ENCODE measurements around the gene RIPOR3.

The RIPOR3 gene

DNA sequence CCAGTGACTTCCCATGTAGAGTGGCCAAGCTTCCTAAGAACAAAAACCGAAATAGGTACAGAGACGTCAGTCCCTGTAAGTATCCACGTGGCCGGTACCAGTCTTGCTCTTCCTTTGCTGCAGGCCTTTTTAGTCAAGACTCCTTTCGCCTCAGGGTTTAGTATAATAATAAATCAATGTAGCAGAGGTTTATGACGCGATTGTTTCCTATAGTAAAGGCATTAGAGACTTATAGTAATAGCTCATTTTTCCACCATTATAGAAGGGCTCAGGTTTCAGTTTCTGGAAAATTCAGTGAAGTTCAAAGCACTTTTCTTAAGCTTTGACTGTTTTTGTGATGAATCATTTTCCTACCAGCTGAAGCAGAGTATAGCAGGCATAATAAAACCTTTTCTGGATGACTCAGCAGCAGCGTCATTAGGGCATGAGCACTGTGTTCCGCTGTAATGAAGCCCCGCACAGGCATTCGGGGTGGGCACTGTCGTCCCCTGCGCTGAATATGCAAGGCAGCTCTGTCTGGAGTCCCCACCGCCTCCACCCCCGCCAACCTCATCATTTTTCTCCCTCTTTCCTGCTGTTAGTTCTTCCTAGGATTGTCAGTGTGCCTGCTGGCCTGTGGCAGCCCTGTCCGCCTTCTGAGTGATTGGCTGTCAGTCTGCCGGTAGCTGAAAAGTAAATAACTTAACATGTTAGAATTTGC is 129.8 kb downstream of the RIPOR3 start:
- no peaks in the 10 kb centered on the region for H3K27me3 Mint-ChIP-seq
- H3K4me3 Mint-ChIP-seq = peak overlapping the region; percentile 75
- H3K36me3 Mint-ChIP-seq (ENCODE audit: low read depth) = peaks cover 60% of the 10 kb centered on the region
- ATAC-seq (peak; percentile 96), DNase-seq (peak; percentile 74)
- peaks cover 83% of the 10 kb centered on the region for H3K4me1 Mint-ChIP-seq
- H3K27ac Mint-ChIP-seq = peak overlapping the region; percentile 98
- H3K9me3 Mint-ChIP-seq = no peaks in the 10 kb centered on the region

DNA sequence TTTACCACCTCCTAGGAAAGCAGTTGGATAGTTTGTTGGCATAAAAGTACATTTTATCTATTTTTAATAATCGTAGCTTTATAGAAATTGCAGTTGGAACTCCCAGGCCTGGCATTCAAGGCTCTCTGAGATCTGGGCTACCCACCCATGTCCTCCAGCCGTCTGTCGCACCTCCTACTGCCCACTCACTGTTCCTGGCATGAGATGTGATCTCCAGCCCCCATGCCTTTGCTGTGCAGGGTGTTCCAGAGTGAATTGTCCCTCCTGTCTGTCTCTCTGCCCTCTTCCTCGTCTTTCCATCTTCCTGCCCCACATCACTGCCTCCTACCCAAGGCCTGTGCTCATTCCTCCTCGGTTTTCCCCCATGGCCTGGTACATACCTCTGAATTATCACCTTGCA is 130.5 kb downstream of the RIPOR3 start:
- ATAC-seq (no peak), DNase-seq (no peak)
- peak overlapping the region; percentile 75 for H3K4me3 Mint-ChIP-seq
- peaks cover 63% of the 10 kb centered on the region for H3K36me3 Mint-ChIP-seq (ENCODE audit: low read depth)
- H3K27me3 Mint-ChIP-seq = no peaks in the 10 kb centered on the region
- H3K9me3 Mint-ChIP-seq = no peaks in the 10 kb centered on the region
- H3K4me1 Mint-ChIP-seq = peaks cover 88% of the 10 kb centered on the region
- H3K27ac Mint-ChIP-seq = peak overlapping the region; percentile 98

DNA sequence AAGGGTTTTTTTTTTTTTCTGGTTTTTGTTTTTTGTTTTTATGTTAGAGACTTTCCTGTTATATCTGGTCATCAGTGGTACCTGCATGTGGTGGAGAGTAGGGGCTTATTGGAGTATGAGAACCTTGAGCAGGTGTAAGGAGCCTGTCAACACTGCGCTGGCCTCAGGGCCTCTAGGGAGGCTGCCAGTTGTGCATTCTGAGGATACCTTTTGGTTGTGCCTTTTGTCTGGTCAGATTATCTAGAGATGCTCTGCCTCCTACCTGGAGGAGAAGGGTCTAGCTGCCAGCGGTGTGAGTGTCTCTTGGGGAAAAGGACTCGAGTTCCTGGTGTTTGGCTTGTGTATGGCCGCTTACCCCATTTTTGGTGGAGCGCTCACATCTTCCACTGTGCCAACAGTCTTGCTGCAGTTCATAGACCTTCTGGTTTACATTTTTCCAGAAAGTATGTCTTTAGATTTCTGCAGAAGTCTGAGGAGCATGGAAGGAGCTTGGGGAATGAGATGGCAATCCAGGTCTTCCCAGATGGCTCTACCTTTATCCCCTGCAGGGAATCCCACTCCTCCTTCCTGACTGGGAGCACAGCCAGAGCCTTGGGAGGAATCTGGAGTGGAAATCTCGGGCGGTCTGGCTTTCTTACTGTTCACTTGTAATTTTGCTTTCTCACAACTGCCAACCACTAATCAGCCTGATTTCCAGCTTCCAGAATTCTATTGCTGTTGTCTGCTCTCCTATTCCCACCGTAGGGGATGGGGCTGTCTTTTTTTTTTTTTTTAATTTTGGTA is 131.3 kb downstream of the RIPOR3 start:
- Mint-ChIP-seq H3K27ac (peak overlapping the region; percentile 98), H3K4me3 (peak overlapping the region; percentile 75), H3K27me3 (no peaks in the 10 kb centered on the region), H3K9me3 (no peaks in the 10 kb centered on the region), H3K4me1 (peaks cover 86% of the 10 kb centered on the region), H3K36me3 (ENCODE audit: low read depth) (peaks cover 60% of the 10 kb centered on the region)
- DNase-seq (no peak), ATAC-seq (no peak)

DNA sequence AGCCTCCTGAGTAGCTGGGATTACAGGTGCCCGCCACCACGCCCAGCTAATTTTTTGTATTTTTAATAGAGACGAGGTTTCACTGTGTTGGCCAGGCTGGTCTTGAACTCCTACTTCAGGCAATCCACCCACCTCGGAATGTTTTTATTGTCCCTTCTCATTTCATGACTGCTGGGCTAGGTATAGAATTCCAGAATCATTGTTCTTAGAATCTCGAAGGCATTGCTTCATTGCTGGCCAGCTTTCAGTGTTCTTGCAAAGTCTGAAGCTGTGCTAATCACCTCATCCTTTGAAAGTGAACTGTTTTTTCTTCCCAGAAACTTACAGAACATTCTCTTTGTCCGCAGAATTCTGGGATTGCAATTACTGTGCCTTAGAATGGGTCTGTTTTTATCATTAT is 132.2 kb downstream of the RIPOR3 start:
- no peak for ATAC-seq
- H3K36me3 Mint-ChIP-seq (ENCODE audit: low read depth) = peaks cover 53% of the 10 kb centered on the region
- no peak overlapping the region for H3K4me3 Mint-ChIP-seq
- H3K9me3 Mint-ChIP-seq = no peaks in the 10 kb centered on the region
- no peaks in the 10 kb centered on the region for H3K27me3 Mint-ChIP-seq
- H3K27ac Mint-ChIP-seq = peak overlapping the region; percentile 98
- no peak for DNase-seq
- peaks cover 77% of the 10 kb centered on the region for H3K4me1 Mint-ChIP-seq

DNA sequence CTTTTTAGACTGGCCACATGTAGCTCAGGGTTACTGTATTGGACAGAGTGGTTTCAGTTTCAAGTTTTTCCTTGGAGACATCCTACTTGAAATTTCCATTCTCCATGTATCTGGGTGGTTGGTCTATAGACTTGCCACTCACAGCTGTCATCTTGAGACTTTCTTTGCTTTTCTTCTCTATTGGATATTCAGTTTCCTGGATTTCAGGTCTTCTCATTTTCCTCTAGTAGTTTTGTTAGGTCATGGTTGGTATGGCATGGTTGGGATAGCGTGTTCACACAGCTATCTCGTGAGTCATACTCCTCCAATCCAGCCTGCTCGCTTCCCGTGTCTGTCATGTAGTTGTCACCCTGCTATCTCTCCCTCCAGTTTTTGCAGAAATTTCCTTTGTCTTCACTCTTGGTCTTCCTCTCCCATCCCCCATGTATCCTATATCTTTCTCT is 132.8 kb downstream of the RIPOR3 start:
- Mint-ChIP-seq H3K27me3 (no peaks in the 10 kb centered on the region), H3K36me3 (ENCODE audit: low read depth) (peaks cover 53% of the 10 kb centered on the region), H3K4me3 (no peak overlapping the region), H3K9me3 (no peaks in the 10 kb centered on the region), H3K4me1 (peaks cover 71% of the 10 kb centered on the region), H3K27ac (no peak overlapping the region)
- DNase-seq = no peak
- ATAC-seq = no peak

DNA sequence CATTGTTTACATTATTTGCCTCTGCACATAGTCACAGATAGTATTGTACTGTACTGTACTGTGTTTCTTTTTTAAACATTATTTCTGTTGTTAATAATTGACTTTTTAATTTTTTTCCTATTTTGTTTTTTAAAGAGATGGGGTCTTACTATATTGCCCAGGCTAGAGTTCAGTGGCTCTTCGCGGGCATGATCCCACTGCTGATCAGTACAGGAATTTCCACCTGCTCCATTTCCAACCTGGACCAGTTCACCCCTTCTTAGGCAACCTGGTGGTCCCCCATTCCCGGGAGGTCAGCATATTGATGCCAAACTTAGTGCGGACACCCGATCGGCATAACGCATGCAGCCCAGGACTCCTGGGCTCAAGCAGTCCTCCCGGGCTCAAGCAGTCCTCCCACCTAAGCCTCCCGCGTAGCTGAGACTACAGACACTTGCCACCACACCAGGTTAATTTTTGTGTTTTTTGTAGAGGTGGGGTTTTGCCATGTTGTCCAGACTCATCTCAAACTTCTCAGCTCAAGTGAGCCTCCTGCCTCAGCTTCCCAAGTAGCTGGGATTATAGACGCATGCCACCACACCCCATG is 133.7 kb downstream of the RIPOR3 start:
- no peak overlapping the region for H3K27ac Mint-ChIP-seq

DNA sequence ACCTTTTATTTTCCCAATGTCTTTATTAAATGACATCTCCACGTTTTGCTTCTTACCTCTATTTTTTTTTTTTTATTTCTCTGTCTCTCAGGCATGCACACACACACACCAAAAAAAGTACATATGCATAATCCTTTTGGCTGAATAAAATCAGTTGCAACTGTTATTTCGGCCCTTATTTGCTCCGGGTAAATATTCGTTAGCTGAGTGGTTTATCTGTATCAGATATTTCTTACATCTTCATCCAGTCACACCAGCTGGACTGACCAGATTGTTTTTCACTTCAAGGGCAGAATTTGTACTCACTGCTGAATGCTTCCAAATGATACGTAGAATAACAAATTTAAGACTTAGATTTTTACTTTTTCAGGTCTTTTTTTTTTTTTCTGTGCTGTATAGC is 135.7 kb downstream of the RIPOR3 start:
- no peaks in the 10 kb centered on the region for H3K27me3 Mint-ChIP-seq
- peak overlapping the region; percentile 34 for H3K27ac Mint-ChIP-seq
- DNase-seq (no peak), ATAC-seq (no peak)
- H3K4me1 Mint-ChIP-seq = peaks cover 43% of the 10 kb centered on the region
- H3K4me3 Mint-ChIP-seq = no peak overlapping the region
- peaks cover 34% of the 10 kb centered on the region for H3K36me3 Mint-ChIP-seq (ENCODE audit: low read depth)
- H3K9me3 Mint-ChIP-seq = no peaks in the 10 kb centered on the region

More for the DNA sequence above, 133.7 kb downstream of the RIPOR3 start:
- Mint-ChIP-seq H3K27me3 (no peaks in the 10 kb centered on the region), H3K9me3 (no peaks in the 10 kb centered on the region), H3K36me3 (ENCODE audit: low read depth) (peaks cover 45% of the 10 kb centered on the region), H3K4me1 (peaks cover 62% of the 10 kb centered on the region), H3K4me3 (no peak overlapping the region)
- no peak for ATAC-seq
- no peak for DNase-seq

DNA sequence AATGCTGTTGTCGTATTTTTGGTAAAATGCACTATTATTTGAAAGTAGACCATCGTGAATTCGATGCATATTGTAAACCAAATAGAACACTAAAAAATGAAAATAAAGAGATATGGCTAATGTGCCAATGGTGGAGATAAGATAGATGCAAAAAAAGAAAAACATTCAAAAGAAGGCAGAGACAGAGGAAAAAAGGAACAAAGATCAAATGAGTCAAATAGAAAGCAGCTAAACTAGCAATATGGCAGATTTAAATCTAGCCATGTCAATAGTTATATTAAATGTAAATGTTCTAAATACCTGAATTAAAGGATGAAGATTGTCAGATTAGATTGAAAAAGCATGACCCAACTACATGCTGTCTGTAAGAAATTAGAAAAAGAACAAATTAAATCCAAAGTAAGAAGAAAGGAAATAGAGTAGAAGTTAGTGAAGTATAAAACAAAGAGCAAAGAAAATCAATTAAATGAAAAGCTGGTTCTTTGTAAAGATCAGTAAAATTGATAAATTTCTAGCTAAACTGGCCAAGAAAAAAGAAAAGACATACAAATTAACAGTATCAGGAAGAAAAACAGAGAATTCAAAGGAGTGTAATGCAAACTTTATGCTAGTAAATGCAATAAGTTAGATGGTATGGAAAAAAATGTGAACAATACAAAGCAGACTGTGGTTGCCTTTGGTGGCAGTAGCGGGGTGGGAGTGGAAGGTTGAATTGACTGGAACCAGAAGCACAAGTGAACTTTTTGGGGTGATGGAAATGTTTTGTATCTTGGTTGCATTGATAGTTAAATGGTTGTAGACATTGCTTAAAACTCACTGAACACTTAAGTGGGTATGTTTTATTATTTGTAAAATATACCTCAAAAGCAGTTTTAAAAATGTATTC is 136.4 kb downstream of the RIPOR3 start:
- H3K36me3 Mint-ChIP-seq (ENCODE audit: low read depth) = peaks cover 34% of the 10 kb centered on the region
- no peak overlapping the region for H3K4me3 Mint-ChIP-seq
- no peak for DNase-seq
- no peaks in the 10 kb centered on the region for H3K27me3 Mint-ChIP-seq
- peaks cover 36% of the 10 kb centered on the region for H3K4me1 Mint-ChIP-seq
- peak; percentile 48 for ATAC-seq
- H3K9me3 Mint-ChIP-seq = no peaks in the 10 kb centered on the region
- H3K27ac Mint-ChIP-seq = no peak overlapping the region

DNA sequence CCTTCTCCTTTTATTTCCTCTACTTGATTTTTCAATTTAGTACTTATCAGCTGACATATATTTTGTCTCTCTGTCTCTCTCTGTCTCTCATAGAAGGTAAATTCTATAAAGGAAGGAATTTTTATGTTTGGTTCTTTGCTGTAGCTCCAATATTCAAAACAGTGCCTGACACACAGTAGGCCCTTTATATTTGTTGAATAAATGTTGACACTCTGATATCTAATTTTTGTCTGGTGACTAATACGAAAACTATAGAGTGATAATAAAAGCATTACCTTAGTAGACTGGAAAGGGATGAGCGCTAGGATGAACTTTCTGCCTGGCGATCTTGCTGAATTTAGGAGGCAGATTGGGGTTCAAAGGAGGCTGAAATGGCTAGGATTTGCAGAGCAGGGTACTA is 138.4 kb downstream of the RIPOR3 start:
- no peak overlapping the region for H3K27ac Mint-ChIP-seq
- peaks cover 32% of the 10 kb centered on the region for H3K36me3 Mint-ChIP-seq (ENCODE audit: low read depth)
- peaks cover 34% of the 10 kb centered on the region for H3K4me1 Mint-ChIP-seq
- no peak for ATAC-seq
- H3K4me3 Mint-ChIP-seq = no peak overlapping the region
- no peaks in the 10 kb centered on the region for H3K9me3 Mint-ChIP-seq
- no peak for DNase-seq
- no peaks in the 10 kb centered on the region for H3K27me3 Mint-ChIP-seq

DNA sequence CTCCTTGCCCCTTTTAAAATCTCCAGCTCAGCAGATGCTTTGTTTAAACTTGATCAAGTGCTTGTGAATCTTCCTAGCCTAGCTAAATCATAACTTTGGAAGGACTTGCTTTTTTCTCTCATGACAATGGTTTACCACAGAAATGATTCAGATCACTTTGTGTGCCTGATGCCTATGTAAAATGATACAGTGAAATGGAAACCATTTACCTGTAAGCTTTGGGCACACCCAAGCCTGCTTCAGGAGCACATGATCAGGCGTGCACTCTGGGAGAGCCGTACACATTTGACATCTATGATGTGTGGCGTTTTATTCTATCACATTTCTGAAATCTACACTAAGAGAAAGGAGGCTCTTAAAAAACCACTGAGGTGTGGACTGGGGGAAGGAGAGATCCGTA is 140.1 kb downstream of the RIPOR3 start:
- H3K27me3 Mint-ChIP-seq = no peaks in the 10 kb centered on the region
- ATAC-seq (peak; percentile 69), DNase-seq (no peak)
- peaks cover 41% of the 10 kb centered on the region for H3K4me1 Mint-ChIP-seq
- H3K27ac Mint-ChIP-seq = peak overlapping the region; percentile 25
- H3K4me3 Mint-ChIP-seq = no peak overlapping the region
- peaks cover 31% of the 10 kb centered on the region for H3K36me3 Mint-ChIP-seq (ENCODE audit: low read depth)
- H3K9me3 Mint-ChIP-seq = no peaks in the 10 kb centered on the region

DNA sequence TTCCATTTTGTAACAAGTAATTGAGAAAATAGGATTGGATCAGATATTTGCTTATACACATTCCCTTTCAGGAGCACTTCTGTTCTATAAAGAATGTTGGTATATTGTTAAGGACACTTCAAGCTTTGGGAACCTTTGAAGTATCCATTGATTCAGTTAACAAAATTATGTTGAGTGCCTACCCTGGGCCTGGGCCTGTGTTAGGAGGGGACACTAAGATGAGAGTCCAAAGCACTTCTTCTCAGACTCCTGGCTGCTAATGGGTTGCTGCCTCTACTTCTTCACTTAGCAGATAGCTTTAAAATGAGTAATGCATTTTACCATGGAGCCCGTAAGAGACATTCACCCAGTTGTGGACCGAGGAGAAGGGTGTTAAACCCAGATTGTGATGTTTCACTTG is 140.8 kb downstream of the RIPOR3 start:
- DNase-seq = no peak

DNA sequence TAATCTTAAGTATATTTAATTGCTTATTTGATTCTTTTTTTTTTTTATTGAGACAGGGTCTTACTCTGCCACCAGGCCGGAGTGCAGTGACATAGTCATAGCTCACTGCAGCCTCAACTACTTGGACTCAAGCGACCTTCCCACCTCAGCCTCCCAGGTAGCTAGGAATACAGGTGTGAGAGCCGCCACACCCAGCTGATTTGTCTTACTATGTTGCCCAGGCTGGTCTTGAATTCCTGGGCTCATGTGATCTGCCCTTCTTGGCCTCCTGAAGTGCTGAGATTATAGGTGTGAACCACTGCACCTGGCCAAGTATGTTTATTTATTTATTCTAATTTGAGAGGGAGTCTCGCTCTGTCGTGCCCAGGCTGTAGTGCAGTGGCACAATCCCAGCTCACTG is 142.9 kb downstream of the RIPOR3 start:
- no peak overlapping the region for H3K4me3 Mint-ChIP-seq
- H3K27ac Mint-ChIP-seq = peak overlapping the region; percentile 81
- ATAC-seq (no peak), DNase-seq (no peak)
- H3K27me3 Mint-ChIP-seq = no peaks in the 10 kb centered on the region
- H3K9me3 Mint-ChIP-seq = no peaks in the 10 kb centered on the region
- peaks cover 52% of the 10 kb centered on the region for H3K4me1 Mint-ChIP-seq
- H3K36me3 Mint-ChIP-seq (ENCODE audit: low read depth) = peaks cover 31% of the 10 kb centered on the region

More for the DNA sequence above, 140.8 kb downstream of the RIPOR3 start:
- no peaks in the 10 kb centered on the region for H3K9me3 Mint-ChIP-seq
- H3K36me3 Mint-ChIP-seq (ENCODE audit: low read depth) = peaks cover 26% of the 10 kb centered on the region
- H3K4me1 Mint-ChIP-seq = peaks cover 41% of the 10 kb centered on the region
- H3K27me3 Mint-ChIP-seq = no peaks in the 10 kb centered on the region
- no peak for ATAC-seq
- no peak overlapping the region for H3K4me3 Mint-ChIP-seq
- no peak overlapping the region for H3K27ac Mint-ChIP-seq

DNA sequence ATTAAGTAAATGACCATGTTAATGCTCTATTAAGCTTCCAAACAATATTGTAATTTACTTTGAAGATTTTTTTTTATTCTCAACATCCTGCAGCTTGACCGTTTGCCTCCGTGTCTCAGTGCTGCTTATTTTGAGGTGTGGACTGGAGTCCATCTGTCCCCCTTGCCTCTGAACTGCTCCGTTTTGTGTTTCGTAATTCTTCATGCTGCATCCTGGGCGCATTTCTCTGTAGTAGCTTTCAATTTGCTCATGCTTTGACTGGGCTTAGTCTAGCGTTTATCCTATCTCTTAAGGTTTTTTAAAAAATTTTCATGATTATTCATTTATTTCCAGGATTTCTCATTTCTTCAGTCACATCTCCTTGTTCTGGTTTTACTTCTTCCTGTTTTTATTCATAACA is 143.4 kb downstream of the RIPOR3 start:
- Mint-ChIP-seq H3K27me3 (no peaks in the 10 kb centered on the region), H3K36me3 (ENCODE audit: low read depth) (peaks cover 33% of the 10 kb centered on the region), H3K4me3 (peak overlapping the region; percentile 33), H3K4me1 (peaks cover 56% of the 10 kb centered on the region), H3K9me3 (no peaks in the 10 kb centered on the region), H3K27ac (peak overlapping the region; percentile 81)
- no peak for ATAC-seq
- DNase-seq = no peak

DNA sequence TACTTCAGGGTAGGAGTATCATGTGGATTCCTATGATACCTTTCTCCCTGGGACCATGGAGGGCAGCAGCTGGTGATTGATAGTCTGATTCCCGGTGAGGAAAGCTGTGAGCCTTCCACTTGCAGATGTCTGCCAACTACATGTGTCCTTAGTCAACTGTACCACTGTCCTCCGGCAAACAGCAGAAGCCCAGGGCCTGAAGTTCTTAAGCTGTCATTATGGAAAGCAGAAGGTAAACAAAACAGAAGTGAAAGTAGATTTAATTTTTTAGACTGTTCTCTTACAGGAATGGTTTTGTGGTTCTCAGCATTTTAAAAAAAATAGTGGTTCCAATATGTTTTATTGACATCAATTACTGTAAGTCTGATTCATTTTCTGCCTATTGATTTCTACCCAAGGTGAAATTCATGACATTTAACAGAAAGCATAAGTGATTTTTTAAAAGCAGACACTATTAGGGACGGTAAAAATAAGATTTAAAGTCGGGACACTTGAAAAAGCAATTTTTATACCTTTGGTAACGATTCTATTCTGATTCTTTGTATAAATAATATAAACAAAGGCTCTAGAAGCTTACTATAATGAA is 144.5 kb downstream of the RIPOR3 start:
- Mint-ChIP-seq H3K27ac (peak overlapping the region; percentile 85), H3K4me3 (peak overlapping the region; percentile 41), H3K27me3 (no peaks in the 10 kb centered on the region), H3K36me3 (ENCODE audit: low read depth) (peaks cover 33% of the 10 kb centered on the region), H3K9me3 (no peaks in the 10 kb centered on the region), H3K4me1 (peaks cover 67% of the 10 kb centered on the region)
- DNase-seq (no peak), ATAC-seq (peak; percentile 68)

All from activated naive CD8-positive, alpha-beta T cell treated with anti-CD3 and anti-CD28 coated beads, Interleukin-2, amount 50 U/mL, for 24 hours (primary cell).